ENCODE measurements around the gene PRKCA.

PRKCA gene

GRCh38 chr17:66858226-66859083 lies 556.0 kb downstream of the PRKCA start:
- no peak for DNase-seq

GRCh38 chr17:66859353-66859752 lies 556.9 kb downstream of the PRKCA start:
- no peak for DNase-seq

- no peak for DNase-seq
These were observed 557.8 kb downstream of the PRKCA start for GRCh38 chr17:66860204-66860603.

Data from DMS53 (cell line).